GM19438 (cell line): ENCODE measurements around the gene ZBTB45.

ENCODE experiments used
- ATAC-seq: cut with Tn5 transposase; IDR thresholded peaks from one replicate; pipeline ENCODE4 v1.9.1; 2021; ENCODE audit warnings: low read depth; ENCODE audit not compliant: unreplicated experiment

The ZBTB45 gene

GRCh38 chr19:58519355-58520256, at the start of gene ZBTB45:
ZBTB45 (minus strand) TSS chr19:58519810; CDS start chr19:58517673, 2,137 bp downstream.
- ATAC-seq: peak; percentile 75

- ATAC-seq: no peak
Observed at GRCh38 chr19:58568453-58569130, 49.0 kb upstream of the ZBTB45 start.

GRCh38 chr19:58566989-58567388, 47.4 kb upstream of the ZBTB45 start:
- no peak for ATAC-seq

- no peak for ATAC-seq
Observed at GRCh38 chr19:58563823-58564222, 44.2 kb upstream of the ZBTB45 start.

GRCh38 chr19:58563034-58563573, 43.5 kb upstream of the ZBTB45 start:
- no peak for ATAC-seq

GRCh38 chr19:58562122-58563033, 42.8 kb upstream of the ZBTB45 start:
- no peak for ATAC-seq

DNA sequence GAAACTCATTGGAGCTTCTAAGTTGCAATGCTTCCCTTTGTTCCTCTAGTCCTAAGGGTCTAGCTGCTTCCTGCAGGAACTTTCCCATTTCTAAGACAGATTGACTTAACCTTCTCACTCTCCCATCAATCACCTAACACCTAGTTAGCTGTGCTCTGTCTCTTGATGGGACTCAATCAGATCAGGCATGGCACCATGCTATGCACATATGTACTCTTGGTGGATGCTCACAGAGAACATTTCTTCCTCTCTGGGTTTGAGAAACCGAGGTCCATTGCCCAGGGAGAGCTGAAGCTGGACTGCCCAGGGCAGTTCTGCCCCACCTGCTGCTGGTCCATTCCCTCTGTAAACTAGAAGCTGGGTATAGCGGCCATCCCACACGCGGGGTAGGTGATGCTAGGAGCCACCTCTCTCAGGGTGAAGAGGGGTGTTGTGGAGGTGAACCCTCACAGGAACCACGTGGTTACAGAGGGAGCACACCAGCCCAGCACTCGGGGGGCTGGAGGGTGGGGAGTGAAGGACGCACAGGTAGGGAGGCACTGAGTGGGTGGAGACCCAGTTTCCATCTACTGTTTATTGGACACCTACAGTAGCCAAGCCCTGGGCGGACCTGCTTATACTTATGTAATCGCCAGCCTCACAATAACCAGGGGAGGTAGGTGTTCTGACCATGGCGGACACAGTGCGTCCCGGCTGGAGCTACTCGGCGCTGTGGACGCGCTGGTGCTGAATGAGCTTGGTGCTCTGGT, 41.9 kb upstream of the ZBTB45 start:
- no peak for ATAC-seq

DNA sequence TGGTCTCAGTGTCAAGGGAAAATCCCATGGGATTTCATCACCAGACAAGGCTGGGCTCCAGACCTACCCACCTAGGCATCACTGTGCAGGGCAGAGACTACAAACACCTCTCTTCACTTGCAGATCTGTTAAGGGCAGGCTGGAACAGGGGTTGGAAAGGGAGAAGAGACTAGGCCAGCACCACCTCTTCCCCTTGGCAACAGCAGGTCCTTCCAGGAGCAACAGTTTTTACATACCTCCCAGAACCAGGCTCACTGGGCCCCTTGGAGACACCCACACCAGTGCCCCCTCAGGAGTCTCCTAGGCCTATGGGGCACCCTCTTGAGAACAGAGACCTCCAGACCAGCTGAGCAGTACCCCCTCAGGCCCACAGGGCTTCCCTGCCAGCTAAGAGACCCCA, 41.3 kb upstream of the ZBTB45 start:
- no peak for ATAC-seq

GRCh38 chr19:58560007-58560887, 40.6 kb upstream of the ZBTB45 start:
- ATAC-seq: no peak

DNA sequence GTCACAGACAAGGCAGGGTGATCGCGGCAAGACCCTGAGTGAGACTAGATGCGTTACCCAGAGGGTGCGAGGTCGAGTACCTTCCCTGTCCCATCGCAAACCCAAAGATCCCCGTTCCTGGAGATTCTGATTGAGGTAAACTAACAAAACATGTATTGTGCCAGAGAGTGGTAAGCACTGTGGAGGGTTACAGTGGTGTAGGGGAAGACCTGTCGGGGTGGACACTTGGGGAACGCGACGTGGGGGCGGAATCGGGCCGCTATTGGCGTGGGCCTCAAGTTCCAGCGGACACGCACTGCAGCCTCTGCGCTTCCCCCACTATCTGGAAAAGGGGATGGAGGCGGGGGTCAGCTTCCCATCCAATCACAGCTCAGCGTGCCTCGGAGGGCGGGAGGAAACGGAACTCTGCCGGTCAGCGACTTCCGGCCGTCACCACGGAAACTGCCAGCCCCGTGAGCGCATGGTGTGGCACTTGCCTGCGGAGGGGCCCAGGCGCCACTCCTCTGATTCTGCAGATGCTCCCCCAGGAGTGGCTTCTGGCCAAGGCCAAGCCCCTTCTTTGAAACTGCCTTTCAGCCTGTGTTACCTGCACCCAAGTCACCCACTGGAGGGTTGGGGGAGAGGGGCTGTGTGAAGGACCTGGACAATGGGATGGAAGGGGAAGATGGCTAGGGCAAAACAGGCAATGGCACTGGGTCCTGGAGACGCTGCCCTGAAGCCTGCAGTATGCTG, 39.8 kb upstream of the ZBTB45 start:
- ATAC-seq: no peak

DNA sequence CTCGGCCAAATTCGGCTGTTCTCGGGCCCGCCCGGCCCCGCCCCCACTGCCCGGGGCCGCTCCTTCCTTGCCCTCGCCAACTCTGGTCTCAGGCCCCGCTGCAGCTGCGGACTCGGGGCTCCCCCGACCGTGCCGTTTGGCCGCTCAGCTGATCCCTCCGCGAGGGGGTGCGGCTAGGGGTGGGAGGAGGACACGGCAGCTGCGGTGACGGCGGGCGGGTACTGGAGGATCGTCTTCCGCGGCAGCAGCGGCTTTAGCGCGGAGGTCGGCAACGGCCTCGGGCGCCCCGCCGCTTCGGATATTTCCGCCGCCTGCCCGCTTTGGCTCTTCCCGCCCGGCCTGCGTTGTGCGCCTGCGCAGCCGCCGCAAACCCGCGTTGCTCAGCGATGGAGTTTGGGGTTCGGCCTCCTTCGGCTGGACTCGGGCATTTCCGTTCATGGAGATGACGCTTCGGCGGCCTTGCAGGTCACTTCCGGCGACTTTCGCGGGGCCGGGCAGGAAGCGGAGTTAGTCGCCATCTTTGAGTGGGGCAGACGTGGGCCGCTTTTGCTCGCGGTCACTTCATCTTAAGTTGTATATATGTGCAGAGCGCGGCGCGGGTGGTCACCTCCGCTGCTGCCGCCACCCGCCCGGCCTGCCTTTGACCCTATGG, 39.1 kb upstream of the ZBTB45 start:
- peak; percentile 50 for ATAC-seq

DNA sequence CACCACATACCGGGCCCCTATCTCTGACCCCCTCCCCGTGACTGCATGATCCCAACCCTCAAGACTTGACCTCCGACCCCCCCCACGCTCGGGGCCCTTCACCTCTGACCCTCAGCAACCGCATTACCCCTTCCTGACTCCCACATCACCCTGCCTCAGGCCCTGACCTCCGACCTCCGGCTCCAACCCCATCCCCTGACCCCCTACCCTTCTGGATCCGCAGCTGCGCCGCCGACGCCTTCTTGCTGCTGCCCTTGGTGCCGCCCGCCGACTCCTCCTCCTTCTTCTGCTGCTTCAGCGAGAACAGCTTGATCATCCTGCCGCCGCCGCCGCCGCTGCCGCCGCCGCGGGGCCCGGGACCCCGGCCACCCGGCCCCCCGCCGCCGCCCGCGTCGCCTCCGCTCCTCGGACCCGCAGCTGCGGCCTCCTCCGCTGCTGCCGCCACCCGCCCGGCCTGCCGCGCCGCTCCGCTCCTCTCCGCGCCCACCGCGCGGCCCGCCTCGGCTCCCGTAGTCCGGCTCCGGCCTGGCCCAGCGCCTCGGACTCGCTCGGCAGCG, 38.5 kb upstream of the ZBTB45 start, which contains the start of gene UBE2M:
Gene UBE2M (minus strand): TSS at position 546 of the 557 bp plus-strand sequence. CDS start 230 bp downstream, at position 316.
- no peak for ATAC-seq

DNA sequence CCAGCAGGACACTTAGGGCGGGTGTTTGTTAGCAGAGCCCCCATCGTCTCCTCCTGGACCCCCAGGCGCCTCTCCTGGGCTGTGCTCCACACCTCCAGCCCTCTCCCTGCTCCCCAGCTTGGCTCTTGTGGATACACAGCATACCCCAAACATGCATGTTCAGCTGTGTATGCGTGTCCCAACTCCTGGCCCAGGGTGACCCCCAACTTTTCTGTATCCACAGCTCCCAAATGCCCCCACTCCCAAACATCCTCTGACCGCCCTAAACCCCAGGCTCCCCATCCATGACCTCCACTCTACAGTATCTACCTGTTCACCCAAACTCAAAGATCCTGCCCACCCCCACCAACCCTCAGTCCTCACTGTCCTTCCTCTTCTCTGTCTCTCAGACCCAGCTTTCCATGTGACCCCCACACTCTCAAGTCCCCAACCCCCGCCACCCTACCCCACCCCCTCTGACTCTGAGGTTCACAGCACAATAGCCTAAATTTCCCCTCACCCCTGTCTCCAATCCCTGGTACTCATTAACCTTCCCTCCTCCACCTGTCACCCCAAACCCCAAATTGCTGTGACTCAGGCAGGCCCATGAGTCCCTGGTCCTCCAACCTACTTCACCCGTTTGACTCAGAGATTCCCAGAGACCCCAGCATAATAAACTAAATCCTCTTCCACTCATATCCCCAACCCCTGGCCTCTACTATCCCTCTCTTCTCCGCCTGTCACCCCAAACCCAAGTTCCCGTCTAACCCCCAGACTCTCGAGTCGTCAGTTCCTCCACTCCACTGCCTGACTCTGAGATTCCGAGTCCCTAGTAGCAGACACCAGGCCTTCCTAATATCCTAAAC, 37.8 kb upstream of the ZBTB45 start:
- no peak for ATAC-seq

GRCh38 chr19:58556622-58557220, 37.1 kb upstream of the ZBTB45 start:
- no peak for ATAC-seq

- ATAC-seq: no peak
Observed at GRCh38 chr19:58555920-58556621, 36.5 kb upstream of the ZBTB45 start.
